ENCODE results near the gene TP53RK. TPM values are rescaled to one million over a fixed set of nuclear protein-coding genes. Genes with fewer than 3 reads are reported as not detected.

Gene TP53RK
- polyA plus RNA-seq, 3 donors, result 14.5 to 18.2 (median 17.0) TPM

GRCh38 chr20:46649650-46649949 is 39.6 kb downstream of the TP53RK start:
- no peak for DNase-seq (ENCODE audit: extremely low read depth in 1 of 11, low read depth in 9 of 11, low spot score in 4 of 11)

GRCh38 chr20:46648903-46649649 is 40.2 kb downstream of the TP53RK start:
- no peak for DNase-seq (ENCODE audit: extremely low read depth in 1 of 11, low read depth in 9 of 11, low spot score in 4 of 11)

GRCh38 chr20:46647469-46647868 is 41.8 kb downstream of the TP53RK start:
- no peak for DNase-seq (ENCODE audit: extremely low read depth in 1 of 11, low read depth in 9 of 11, low spot score in 4 of 11)

- no peak for DNase-seq (ENCODE audit: extremely low read depth in 1 of 11, low read depth in 9 of 11, low spot score in 4 of 11)
Observed at GRCh38 chr20:46646659-46647380, 42.4 kb downstream of the TP53RK start.

- DNase-seq (ENCODE audit: extremely low read depth in 1 of 11, low read depth in 9 of 11, low spot score in 4 of 11), result no peak
Observed at GRCh38 chr20:46646122-46646521, 43.1 kb downstream of the TP53RK start.

- DNase-seq (ENCODE audit: extremely low read depth in 1 of 11, low read depth in 9 of 11, low spot score in 4 of 11), result no peak
Observed at GRCh38 chr20:46644733-46645132, 44.5 kb downstream of the TP53RK start.

- no peak for DNase-seq (ENCODE audit: extremely low read depth in 1 of 11, low read depth in 9 of 11, low spot score in 4 of 11)
Observed at GRCh38 chr20:46644160-46644559, 45.1 kb downstream of the TP53RK start.

GRCh38 chr20:46642969-46643343 is 46.3 kb downstream of the TP53RK start:
- DNase-seq (ENCODE audit: extremely low read depth in 1 of 11, low read depth in 9 of 11, low spot score in 4 of 11), result no peak

- no peak for DNase-seq (ENCODE audit: extremely low read depth in 1 of 11, low read depth in 9 of 11, low spot score in 4 of 11)
Observed at GRCh38 chr20:46642265-46642968, 46.8 kb downstream of the TP53RK start.

- no peak for DNase-seq (ENCODE audit: extremely low read depth in 1 of 11, low read depth in 9 of 11, low spot score in 4 of 11)
Observed at GRCh38 chr20:46641424-46641823, 47.8 kb downstream of the TP53RK start.

- no peak for DNase-seq (ENCODE audit: extremely low read depth in 1 of 11, low read depth in 9 of 11, low spot score in 4 of 11)
Observed at GRCh38 chr20:46640536-46641311, 48.5 kb downstream of the TP53RK start.

GRCh38 chr20:46640044-46640443 is 49.2 kb downstream of the TP53RK start:
- DNase-seq (ENCODE audit: extremely low read depth in 1 of 11, low read depth in 9 of 11, low spot score in 4 of 11), result no peak

- DNase-seq (ENCODE audit: extremely low read depth in 1 of 11, low read depth in 9 of 11, low spot score in 4 of 11), result no peak
Observed at GRCh38 chr20:46639587-46639986, 49.7 kb downstream of the TP53RK start.

- DNase-seq (ENCODE audit: extremely low read depth in 1 of 11, low read depth in 9 of 11, low spot score in 4 of 11), result no peak
Observed at GRCh38 chr20:46638898-46639274, 50.4 kb downstream of the TP53RK start.

- no peak for DNase-seq (ENCODE audit: extremely low read depth in 1 of 11, low read depth in 9 of 11, low spot score in 4 of 11)
Observed at GRCh38 chr20:46638134-46638897, 50.9 kb downstream of the TP53RK start.

- DNase-seq (ENCODE audit: extremely low read depth in 1 of 11, low read depth in 9 of 11, low spot score in 4 of 11), result no peak
Observed at GRCh38 chr20:46637427-46638133, 51.7 kb downstream of the TP53RK start.

- no peak for DNase-seq (ENCODE audit: extremely low read depth in 1 of 11, low read depth in 9 of 11, low spot score in 4 of 11)
Observed at GRCh38 chr20:46637020-46637419, 52.2 kb downstream of the TP53RK start.

- DNase-seq (ENCODE audit: extremely low read depth in 1 of 11, low read depth in 9 of 11, low spot score in 4 of 11), result no peak
Observed at GRCh38 chr20:46636514-46636913, 52.7 kb downstream of the TP53RK start.

All from renal cortex interstitium (tissue), 11 donors.